C4-2B (cell line): Measurements from ENCODE around the gene CCDC158.

Experiments used
- CTCF ChIP-seq: fragments of 450-650 bp; conservative IDR thresholded peaks from 2 replicates; pipeline ENCODE4 v1.5.1; 2017; ENCODE audit warnings: mild to moderate bottlenecking
- ZFX ChIP-seq: fragments of 450-650 bp; IDR thresholded peaks from 2 replicates; pipeline ENCODE4 v1.6.1; 2017

- TF ChIP-seq CTCF (peak; percentile 87), ZFX (no peak)
Observed at GRCh38 chr4:76430519-76431388, 9.8 kb upstream of the CCDC158 start.
